Measurements from ENCODE around the gene ELOVL1. TPM values are rescaled to one million over a fixed set of nuclear protein-coding genes. Genes with fewer than 3 reads are reported as not detected.
A peak's percentile ranks its signal among the peaks of the same experiment; 100 is the strongest.

The ELOVL1 gene
- total and polyA plus RNA-seq, 2 of the 13 experiments (the other 11 are each of a cell fraction or from before 2014, with no cell fraction given): 55.2 to 77.4 TPM

GRCh38 chr1:43389326-43390313 lies 21.8 kb upstream of the ELOVL1 start, which contains the start of the genes MED8 and SZT2 (continued):
- TF ChIP-seq, protein P1, sequence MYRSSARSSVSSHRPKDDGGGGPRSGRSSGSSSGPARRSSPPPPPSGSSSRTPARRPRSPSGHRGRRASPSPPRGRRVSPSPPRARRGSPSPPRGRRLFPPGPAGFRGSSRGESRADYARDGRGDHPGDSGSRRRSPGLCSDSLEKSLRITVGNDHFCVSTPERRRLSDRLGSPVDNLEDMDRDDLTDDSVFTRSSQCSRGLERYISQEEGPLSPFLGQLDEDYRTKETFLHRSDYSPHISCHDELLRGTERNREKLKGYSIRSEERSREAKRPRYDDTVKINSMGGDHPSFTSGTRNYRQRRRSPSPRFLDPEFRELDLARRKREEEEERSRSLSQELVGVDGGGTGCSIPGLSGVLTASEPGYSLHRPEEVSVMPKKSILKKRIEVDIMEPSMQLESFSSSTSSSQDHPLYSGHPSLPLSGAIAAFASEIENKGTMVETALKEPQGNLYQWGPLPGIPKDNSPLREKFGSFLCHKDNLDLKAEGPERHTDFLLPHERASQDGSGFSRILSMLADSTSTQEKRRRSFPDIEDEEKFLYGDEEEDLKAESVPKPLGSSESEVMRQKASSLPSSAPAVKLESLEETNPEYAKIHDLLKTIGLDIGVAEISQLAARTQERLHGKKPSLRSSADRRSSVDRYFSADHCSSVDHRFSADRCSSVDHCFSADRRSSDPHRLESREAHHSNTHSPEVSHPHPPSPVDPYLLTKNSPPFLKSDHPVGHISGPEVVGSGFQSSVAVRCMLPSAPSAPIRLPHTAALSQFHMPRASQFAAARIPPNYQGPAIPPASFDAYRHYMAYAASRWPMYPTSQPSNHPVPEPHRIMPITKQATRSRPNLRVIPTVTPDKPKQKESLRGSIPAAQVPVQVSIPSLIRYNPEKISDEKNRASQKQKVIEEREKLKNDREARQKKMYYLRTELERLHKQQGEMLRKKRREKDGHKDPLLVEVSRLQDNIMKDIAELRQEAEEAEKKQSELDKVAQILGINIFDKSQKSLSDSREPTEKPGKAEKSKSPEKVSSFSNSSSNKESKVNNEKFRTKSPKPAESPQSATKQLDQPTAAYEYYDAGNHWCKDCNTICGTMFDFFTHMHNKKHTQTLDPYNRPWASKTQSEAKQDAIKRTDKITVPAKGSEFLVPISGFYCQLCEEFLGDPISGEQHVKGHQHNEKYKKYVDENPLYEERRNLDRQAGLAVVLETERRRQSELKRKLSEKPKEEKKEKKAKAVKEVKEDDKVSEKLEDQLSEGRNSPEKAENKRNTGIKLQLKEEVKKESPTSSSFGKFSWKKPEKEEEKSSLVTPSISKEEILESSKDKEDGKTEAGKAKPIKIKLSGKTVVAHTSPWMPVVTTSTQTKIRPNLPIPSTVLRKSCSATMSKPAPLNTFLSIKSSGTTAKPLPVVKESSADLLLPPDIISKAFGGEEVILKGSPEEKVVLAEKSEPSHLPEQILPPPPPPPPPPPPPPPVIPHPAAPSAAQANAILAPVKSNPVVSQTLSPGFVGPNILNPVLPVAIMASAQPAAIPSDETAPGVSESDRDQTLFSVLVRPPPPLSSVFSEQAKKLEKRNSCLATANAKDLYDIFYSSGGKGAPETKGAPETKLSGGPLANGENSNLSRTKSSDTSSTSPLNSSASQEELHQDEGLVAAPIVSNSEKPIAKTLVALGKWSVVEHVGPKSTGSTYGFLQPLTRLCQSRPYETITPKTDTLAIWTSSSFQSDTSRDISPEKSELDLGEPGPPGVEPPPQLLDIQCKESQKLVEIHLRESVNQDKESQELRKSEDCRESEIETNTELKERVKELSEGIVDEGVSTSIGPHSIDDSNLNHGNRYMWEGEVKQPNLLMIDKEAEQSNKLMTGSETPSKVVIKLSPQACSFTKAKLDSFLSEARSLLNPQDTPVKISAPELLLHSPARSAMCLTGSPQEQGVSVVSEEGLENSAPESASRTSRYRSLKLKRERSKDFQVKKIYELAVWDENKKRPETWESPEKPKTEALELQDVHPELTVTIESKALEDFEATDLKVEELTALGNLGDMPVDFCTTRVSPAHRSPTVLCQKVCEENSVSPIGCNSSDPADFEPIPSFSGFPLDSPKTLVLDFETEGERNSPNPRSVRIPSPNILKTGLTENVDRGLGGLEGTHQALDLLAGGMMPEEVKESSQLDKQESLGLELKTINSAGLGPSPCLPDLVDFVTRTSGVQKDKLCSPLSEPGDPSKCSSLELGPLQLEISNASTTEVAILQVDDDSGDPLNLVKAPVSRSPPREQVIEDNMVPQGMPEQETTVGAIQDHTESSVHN (CRISPR knock-in tag; IDR thresholded peaks at IDR 0.05): no peak
- TF ChIP-seq ZBTB7A (CRISPR knock-in tag; IDR thresholded peaks at IDR 0.05): 0 out of 2 replicates have a peak, but pooled peaks have one; percentile 61
- no peak; the same call in 1 of the 2 replicates for TF ChIP-seq PITX1 (CRISPR knock-in tag; IDR thresholded peaks at IDR 0.05)
- no peak for TF ChIP-seq PAX8 (CRISPR knock-in tag; IDR thresholded peaks at IDR 0.05; ENCODE audit: borderline replicate concordance)
- TF ChIP-seq CERS6 (CRISPR knock-in tag; IDR thresholded peaks at IDR 0.05): no peak
- TF ChIP-seq, protein P2, sequence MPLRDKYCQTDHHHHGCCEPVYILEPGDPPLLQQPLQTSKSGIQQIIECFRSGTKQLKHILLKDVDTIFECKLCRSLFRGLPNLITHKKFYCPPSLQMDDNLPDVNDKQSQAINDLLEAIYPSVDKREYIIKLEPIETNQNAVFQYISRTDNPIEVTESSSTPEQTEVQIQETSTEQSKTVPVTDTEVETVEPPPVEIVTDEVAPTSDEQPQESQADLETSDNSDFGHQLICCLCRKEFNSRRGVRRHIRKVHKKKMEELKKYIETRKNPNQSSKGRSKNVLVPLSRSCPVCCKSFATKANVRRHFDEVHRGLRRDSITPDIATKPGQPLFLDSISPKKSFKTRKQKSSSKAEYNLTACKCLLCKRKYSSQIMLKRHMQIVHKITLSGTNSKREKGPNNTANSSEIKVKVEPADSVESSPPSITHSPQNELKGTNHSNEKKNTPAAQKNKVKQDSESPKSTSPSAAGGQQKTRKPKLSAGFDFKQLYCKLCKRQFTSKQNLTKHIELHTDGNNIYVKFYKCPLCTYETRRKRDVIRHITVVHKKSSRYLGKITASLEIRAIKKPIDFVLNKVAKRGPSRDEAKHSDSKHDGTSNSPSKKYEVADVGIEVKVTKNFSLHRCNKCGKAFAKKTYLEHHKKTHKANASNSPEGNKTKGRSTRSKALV (CRISPR knock-in tag; IDR thresholded peaks at IDR 0.05): 0 out of 2 replicates have a peak, but pooled peaks have one; percentile 11
- TF ChIP-seq, protein P3, sequence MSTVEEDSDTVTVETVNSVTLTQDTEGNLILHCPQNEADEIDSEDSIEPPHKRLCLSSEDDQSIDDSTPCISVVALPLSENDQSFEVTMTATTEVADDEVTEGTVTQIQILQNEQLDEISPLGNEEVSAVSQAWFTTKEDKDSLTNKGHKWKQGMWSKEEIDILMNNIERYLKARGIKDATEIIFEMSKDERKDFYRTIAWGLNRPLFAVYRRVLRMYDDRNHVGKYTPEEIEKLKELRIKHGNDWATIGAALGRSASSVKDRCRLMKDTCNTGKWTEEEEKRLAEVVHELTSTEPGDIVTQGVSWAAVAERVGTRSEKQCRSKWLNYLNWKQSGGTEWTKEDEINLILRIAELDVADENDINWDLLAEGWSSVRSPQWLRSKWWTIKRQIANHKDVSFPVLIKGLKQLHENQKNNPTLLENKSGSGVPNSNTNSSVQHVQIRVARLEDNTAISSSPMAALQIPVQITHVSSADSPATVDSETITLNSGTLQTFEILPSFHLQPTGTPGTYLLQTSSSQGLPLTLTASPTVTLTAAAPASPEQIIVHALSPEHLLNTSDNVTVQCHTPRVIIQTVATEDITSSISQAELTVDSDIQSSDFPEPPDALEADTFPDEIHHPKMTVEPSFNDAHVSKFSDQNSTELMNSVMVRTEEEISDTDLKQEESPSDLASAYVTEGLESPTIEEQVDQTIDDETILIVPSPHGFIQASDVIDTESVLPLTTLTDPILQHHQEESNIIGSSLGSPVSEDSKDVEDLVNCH (CRISPR knock-in tag; IDR thresholded peaks at IDR 0.05): no peak
- TF ChIP-seq ESRRA (CRISPR knock-in tag; IDR thresholded peaks at IDR 0.05; ENCODE audit: low read depth): peak; percentile 57
- TF ChIP-seq, protein P4, sequence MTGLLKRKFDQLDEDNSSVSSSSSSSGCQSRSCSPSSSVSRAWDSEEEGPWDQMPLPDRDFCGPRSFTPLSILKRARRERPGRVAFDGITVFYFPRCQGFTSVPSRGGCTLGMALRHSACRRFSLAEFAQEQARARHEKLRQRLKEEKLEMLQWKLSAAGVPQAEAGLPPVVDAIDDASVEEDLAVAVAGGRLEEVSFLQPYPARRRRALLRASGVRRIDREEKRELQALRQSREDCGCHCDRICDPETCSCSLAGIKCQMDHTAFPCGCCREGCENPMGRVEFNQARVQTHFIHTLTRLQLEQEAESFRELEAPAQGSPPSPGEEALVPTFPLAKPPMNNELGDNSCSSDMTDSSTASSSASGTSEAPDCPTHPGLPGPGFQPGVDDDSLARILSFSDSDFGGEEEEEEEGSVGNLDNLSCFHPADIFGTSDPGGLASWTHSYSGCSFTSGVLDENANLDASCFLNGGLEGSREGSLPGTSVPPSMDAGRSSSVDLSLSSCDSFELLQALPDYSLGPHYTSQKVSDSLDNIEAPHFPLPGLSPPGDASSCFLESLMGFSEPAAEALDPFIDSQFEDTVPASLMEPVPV (CRISPR knock-in tag; IDR thresholded peaks at IDR 0.05): peak; percentile 93
- no peak; the same call in 1 of the 2 replicates for TF ChIP-seq ZBTB20 (CRISPR knock-in tag; IDR thresholded peaks at IDR 0.05; ENCODE audit: borderline replicate concordance, low read depth)
- no peak for TF ChIP-seq HMGA1 (CRISPR knock-in tag; conservative IDR thresholded peaks at IDR 0.05)
